ENCODE results near the gene NLGN4X.

DNA sequence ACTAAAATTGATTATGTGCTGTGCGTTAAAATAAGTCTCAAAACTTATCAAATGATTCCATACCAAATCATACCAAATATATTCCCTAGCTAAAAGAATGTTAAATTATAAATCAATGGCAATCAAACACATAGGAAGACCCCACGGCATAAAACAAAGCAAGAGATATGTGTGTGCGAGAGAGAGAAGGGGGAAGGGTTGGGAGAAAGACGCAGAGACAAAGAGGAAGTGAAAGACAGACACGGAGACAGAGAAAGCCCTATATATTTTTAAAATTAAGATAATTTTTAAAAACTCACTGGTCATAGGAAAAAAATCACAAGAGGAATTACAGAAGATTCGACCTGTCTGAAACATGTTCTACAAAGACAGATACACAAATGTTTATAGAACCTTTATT, 371.4 kb downstream of the NLGN4X start:
- TF ChIP-seq, protein P1, sequence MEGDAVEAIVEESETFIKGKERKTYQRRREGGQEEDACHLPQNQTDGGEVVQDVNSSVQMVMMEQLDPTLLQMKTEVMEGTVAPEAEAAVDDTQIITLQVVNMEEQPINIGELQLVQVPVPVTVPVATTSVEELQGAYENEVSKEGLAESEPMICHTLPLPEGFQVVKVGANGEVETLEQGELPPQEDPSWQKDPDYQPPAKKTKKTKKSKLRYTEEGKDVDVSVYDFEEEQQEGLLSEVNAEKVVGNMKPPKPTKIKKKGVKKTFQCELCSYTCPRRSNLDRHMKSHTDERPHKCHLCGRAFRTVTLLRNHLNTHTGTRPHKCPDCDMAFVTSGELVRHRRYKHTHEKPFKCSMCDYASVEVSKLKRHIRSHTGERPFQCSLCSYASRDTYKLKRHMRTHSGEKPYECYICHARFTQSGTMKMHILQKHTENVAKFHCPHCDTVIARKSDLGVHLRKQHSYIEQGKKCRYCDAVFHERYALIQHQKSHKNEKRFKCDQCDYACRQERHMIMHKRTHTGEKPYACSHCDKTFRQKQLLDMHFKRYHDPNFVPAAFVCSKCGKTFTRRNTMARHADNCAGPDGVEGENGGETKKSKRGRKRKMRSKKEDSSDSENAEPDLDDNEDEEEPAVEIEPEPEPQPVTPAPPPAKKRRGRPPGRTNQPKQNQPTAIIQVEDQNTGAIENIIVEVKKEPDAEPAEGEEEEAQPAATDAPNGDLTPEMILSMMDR (IDR thresholded peaks at IDR 0.05 in 2 of 3, conservative IDR thresholded peaks at IDR 0.05 in 1 of 3; ENCODE audit: borderline replicate concordance in 1 of 3, insufficient read depth in 1 of 3, low read depth in 2 of 3, low read length in 2 of 3): no peak
- TF ChIP-seq, protein P2, sequence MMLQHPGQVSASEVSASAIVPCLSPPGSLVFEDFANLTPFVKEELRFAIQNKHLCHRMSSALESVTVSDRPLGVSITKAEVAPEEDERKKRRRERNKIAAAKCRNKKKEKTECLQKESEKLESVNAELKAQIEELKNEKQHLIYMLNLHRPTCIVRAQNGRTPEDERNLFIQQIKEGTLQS (IDR thresholded peaks at IDR 0.05): no peak

All from HCT116 (cell line).